Neural cell (in vitro differentiated cells): ENCODE data around the gene TEKT2. TPM values are rescaled to one million over a fixed set of nuclear protein-coding genes. Genes with fewer than 3 reads are reported as not detected.

Experiments
- H2AFZ ChIP-seq: fragments of 200-600, 300-800 bp; sonication (generic), shearing (Covaris generic); 2 replicates; pipeline ENCODE4 v1.6.0; 2014; ENCODE audit warnings: low read depth, mild to moderate bottlenecking, antibody characterized with exemption, low read length, moderate library complexity
- H3F3A ChIP-seq: fragments of 200-600 bp; shearing (Covaris generic); 2 replicates; pipeline ENCODE4 v1.6.1; 2016; ENCODE audit warnings: mild to moderate bottlenecking, moderate library complexity, mixed read lengths, antibody characterized with exemption, low read length; ENCODE audit not compliant: insufficient read depth, poor library complexity, severe bottlenecking
- H3K27ac ChIP-seq: fragments of 200-600, 300-800 bp; sonication (generic), shearing (Covaris generic); 2 replicates; pipeline ENCODE4 v1.5.1; 2014; ENCODE audit warnings: mild to moderate bottlenecking, low read length, moderate library complexity
- H3K27me3 ChIP-seq: fragments of 300-800, 200-600 bp; sonication (generic), shearing (Covaris generic); 2 replicates; pipeline ENCODE4 v1.6.0; 2014; ENCODE audit warnings: mild to moderate bottlenecking, low read depth, low read length, moderate library complexity; ENCODE audit not compliant: insufficient read depth
- H3K36me3 ChIP-seq: fragments of 300-800, 200-600 bp; sonication (generic), shearing (Covaris generic); 2 replicates; pipeline ENCODE4 v1.5.1; 2014; ENCODE audit warnings: mild to moderate bottlenecking, antibody characterized with exemption, low read length, moderate library complexity; ENCODE audit not compliant: insufficient read depth
- H3K4me2 ChIP-seq: fragments of 300-800, 200-600 bp; sonication (generic), shearing (Covaris generic); 2 replicates; pipeline ENCODE4 v1.6.0; 2014; ENCODE audit warnings: mild to moderate bottlenecking, low read length
- H3K4me3 ChIP-seq: fragments of 300-800, 200-600 bp; sonication (generic), shearing (Covaris generic); 2 replicates; pipeline ENCODE4 v1.5.1; 2014; ENCODE audit warnings: mild to moderate bottlenecking, low read length, moderate library complexity
- H3K79me2 ChIP-seq: fragments of 200-600 bp; shearing (Covaris generic); replicated peaks from 2 replicates; pipeline ENCODE4 v1.6.0; 2014; ENCODE audit warnings: mild to moderate bottlenecking, low read length, moderate library complexity; ENCODE audit not compliant: insufficient read depth
- H3K9ac ChIP-seq: fragments of 300-800, 200-600 bp; sonication (generic), shearing (Covaris generic); 2 replicates; pipeline ENCODE4 v1.6.1; 2016; ENCODE audit warnings: mild to moderate bottlenecking, low read length, mixed read lengths
- H3K9me2 ChIP-seq: fragments of 200-600 bp; shearing (Covaris generic); 2 replicates; pipeline ENCODE4 v1.6.1; 2016; ENCODE audit warnings: mild to moderate bottlenecking, low read length, mixed read lengths; ENCODE audit not compliant: insufficient read depth
- H3K9me3 ChIP-seq: fragments of 200-600, 300-800 bp; sonication (generic), shearing (Covaris generic); 2 replicates; pipeline ENCODE4 v1.6.1; 2016; ENCODE audit warnings: mild to moderate bottlenecking, mixed run types, low read length, moderate library complexity, mixed read lengths
- H4K20me1 ChIP-seq: fragments of 200-600 bp; shearing (Covaris generic); 2 replicates; pipeline ENCODE4 v1.6.1; 2016; ENCODE audit warnings: mild to moderate bottlenecking, mixed run types; ENCODE audit not compliant: insufficient read depth
- CTCF ChIP-seq: fragments of 450-650 bp; IDR thresholded peaks from 2 replicates; pipeline ENCODE4 v1.5.1; 2014; ENCODE audit warnings: antibody characterized with exemption, mild to moderate bottlenecking, moderate library complexity; ENCODE audit not compliant: poor library complexity, severe bottlenecking
- EP300 ChIP-seq: fragments of 450-650 bp; conservative IDR thresholded peaks from 2 replicates; pipeline ENCODE4 v1.6.1; 2014; ENCODE audit warnings: antibody characterized with exemption, mild to moderate bottlenecking, moderate library complexity; ENCODE audit not compliant: poor library complexity, severe bottlenecking
- EZH2 ChIP-seq: fragments of 200-600, 300-800 bp; shearing (Covaris generic), sonication (generic); IDR thresholded peaks from 2 replicates; pipeline ENCODE4 v1.6.1; 2014; ENCODE audit warnings: antibody characterized with exemption, low read length, borderline replicate concordance, mild to moderate bottlenecking; ENCODE audit not compliant: insufficient read depth, poor library complexity, severe bottlenecking
- MXI1 ChIP-seq: fragments of 450-650 bp; conservative IDR thresholded peaks from 2 replicates; pipeline ENCODE4 v1.6.1; 2014; ENCODE audit warnings: antibody characterized with exemption, mild to moderate bottlenecking; ENCODE audit not compliant: poor library complexity, severe bottlenecking
- POLR2AphosphoS5 ChIP-seq: IDR thresholded peaks from 2 replicates; pipeline ENCODE4 v1.6.1; 2012
- RAD21 ChIP-seq: fragments of 450-650 bp; conservative IDR thresholded peaks from 2 replicates; pipeline ENCODE4 v1.6.1; 2014; ENCODE audit warnings: antibody characterized with exemption, mild to moderate bottlenecking, moderate library complexity
- SMC3 ChIP-seq: fragments of 450-650 bp; conservative IDR thresholded peaks from 2 replicates; pipeline ENCODE4 v1.6.1; 2014; ENCODE audit warnings: antibody characterized with exemption, mild to moderate bottlenecking, moderate library complexity; ENCODE audit not compliant: poor library complexity
- TAF1 ChIP-seq: IDR thresholded peaks from 2 replicates; pipeline ENCODE4 v1.6.1; 2012; ENCODE audit warnings: low read depth
- polyA plus RNA-seq: library from polyadenylated mRNA; depleted of rRNA; stranded (reverse); fragments of >200 nt; gene quantifications from 2 replicates; pipeline ENCODE4 v1.2.3, GENCODE V29; 2014
- TF ChIP-seq, protein P1 (sequence below): IDR thresholded peaks from 2 replicates; pipeline ENCODE4 v1.6.1; 2012; ENCODE audit warnings: borderline replicate concordance

TEKT2 gene
- polyA plus RNA-seq, 1 donor from 2014 or later: 32.1 TPM

DNA sequence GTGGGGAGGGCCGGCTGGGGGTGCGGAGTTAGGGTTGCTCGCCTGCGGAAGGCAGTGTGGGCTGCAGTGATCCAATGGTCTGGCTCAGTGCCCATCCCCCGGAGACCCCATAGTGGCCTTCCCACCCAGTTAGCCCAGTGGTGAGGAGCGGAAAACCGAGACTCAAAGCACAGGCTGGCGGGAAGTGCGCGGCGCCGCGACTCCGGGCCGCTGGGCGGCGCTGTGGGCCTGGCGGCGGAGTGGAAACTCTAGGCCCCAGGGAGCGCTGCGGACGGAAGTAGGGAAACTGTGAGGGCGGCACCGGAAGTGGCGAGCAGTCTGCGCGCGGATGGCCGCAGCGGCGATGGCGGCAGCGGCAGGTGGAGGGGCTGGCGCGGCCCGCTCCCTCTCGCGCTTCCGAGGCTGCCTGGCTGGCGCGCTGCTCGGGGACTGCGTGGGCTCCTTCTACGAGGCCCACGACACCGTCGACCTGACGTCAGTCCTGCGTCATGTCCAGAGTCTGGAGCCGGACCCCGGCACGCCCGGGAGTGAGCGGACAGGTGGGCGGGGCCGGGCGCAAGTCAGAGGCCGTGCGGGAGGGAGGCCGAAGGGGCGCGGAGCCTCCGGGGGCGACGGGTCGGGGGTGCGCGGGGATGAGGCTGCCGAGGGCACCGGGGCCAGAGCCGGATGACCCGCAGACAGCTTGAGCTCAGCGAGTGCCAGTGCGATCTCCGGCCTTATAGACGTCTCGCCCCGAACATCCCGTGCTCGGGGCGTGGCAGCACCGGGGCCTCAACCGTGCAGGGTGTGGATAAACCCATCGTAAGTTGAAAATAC is 4.9 kb downstream of the TEKT2 start, which contains the start of gene ADPRS:
TSS of gene ADPRS (plus strand) at position 316 of the 816 bp plus-strand sequence. CDS start at position 329, 13 bp downstream.
- Histone ChIP-seq H3K9ac (peak within 1 kb of the TSS; percentile 89), H3K4me2 (peak within 1 kb of the TSS; percentile 74), H3K36me3 (no peaks in the 10 kb centered on the region), H3K4me3 (peak within 1 kb of the TSS; percentile 82), H3K27me3 (no peaks in the 10 kb centered on the region), H3K27ac (peak within 1 kb of the TSS; percentile 73), H3K79me2 (peaks cover 16% of the 10 kb centered on the region), H3K9me3 (no peaks in the 10 kb centered on the region), H3K9me2 (no peaks in the 10 kb centered on the region), H4K20me1 (no peaks in the 10 kb centered on the region), H2AFZ (peak within 1 kb of the TSS; percentile 70), H3F3A (no peaks in the 10 kb centered on the region)
- TF ChIP-seq MXI1: peak; percentile 92
- peak; percentile 65 for TF ChIP-seq SMC3
- peak; percentile 74 for TF ChIP-seq EP300
- TF ChIP-seq, protein P1, sequence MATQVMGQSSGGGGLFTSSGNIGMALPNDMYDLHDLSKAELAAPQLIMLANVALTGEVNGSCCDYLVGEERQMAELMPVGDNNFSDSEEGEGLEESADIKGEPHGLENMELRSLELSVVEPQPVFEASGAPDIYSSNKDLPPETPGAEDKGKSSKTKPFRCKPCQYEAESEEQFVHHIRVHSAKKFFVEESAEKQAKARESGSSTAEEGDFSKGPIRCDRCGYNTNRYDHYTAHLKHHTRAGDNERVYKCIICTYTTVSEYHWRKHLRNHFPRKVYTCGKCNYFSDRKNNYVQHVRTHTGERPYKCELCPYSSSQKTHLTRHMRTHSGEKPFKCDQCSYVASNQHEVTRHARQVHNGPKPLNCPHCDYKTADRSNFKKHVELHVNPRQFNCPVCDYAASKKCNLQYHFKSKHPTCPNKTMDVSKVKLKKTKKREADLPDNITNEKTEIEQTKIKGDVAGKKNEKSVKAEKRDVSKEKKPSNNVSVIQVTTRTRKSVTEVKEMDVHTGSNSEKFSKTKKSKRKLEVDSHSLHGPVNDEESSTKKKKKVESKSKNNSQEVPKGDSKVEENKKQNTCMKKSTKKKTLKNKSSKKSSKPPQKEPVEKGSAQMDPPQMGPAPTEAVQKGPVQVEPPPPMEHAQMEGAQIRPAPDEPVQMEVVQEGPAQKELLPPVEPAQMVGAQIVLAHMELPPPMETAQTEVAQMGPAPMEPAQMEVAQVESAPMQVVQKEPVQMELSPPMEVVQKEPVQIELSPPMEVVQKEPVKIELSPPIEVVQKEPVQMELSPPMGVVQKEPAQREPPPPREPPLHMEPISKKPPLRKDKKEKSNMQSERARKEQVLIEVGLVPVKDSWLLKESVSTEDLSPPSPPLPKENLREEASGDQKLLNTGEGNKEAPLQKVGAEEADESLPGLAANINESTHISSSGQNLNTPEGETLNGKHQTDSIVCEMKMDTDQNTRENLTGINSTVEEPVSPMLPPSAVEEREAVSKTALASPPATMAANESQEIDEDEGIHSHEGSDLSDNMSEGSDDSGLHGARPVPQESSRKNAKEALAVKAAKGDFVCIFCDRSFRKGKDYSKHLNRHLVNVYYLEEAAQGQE: peak; percentile 65
- peak; percentile 99 for TF ChIP-seq CTCF
- TF ChIP-seq POLR2AphosphoS5: peak; percentile 98
- TF ChIP-seq EZH2: no peak
- peak; percentile 38 for TF ChIP-seq RAD21
- peak; percentile 62 for TF ChIP-seq TAF1

DNA sequence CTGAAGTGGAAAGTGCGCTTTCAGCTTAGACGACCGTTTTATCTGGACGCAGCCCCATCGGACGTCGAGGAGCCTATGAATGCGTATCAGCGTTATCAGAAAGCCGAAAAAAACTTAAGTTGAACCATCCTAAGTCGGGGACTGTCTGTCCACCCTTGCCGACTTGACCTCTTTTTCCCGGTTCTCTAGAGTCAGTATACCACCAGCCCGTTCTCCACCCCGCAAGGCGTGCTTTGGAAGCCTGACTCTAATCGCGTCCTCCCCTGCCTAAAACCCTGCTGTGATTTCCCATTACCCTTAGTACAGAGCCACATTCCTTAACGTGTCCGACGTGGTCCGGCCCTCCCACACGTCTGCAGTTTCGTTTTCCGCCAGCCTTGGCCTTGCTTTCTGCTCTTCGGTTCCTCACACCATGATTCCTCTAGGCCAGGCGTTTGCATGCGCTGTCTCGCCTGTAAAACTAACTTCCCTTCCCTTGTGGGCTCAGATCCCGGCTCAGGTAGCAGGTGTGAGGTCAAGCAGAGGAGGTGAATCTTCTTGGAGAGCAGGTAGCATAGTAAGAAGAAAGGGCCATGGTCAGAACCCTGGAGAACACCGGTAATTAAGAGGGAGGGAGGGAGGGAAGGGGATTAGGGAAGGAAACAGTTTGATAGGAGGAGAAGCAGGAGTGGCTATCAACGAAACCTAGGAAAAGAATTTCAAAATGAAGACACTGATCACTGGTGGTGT is 5.7 kb downstream of the TEKT2 start:
- Histone ChIP-seq H3K9me3 (no peaks in the 10 kb centered on the region), H3K9me2 (no peaks in the 10 kb centered on the region), H3K9ac (peak overlapping the region; percentile 89), H3F3A (no peaks in the 10 kb centered on the region), H3K4me2 (peak overlapping the region; percentile 74), H3K79me2 (peaks cover 16% of the 10 kb centered on the region), H3K4me3 (peak overlapping the region; percentile 82), H3K36me3 (no peaks in the 10 kb centered on the region), H3K27ac (peak overlapping the region; percentile 73), H3K27me3 (no peaks in the 10 kb centered on the region), H4K20me1 (no peaks in the 10 kb centered on the region), H2AFZ (peak overlapping the region; percentile 70)
- TF ChIP-seq TAF1: no peak
- no peak for TF ChIP-seq RAD21
- TF ChIP-seq EP300: no peak
- TF ChIP-seq, protein P1: no peak
- TF ChIP-seq MXI1: no peak
- TF ChIP-seq EZH2: no peak
- no peak for TF ChIP-seq SMC3
- no peak for TF ChIP-seq POLR2AphosphoS5
- no peak for TF ChIP-seq CTCF
